Measurements from ENCODE around the gene HES1.
"Not testable (repeated sequence)": the region's sequence is repeated elsewhere in the genome, so short reads cannot be mapped to it uniquely, and the experiment has no call there.

Gene HES1

DNA sequence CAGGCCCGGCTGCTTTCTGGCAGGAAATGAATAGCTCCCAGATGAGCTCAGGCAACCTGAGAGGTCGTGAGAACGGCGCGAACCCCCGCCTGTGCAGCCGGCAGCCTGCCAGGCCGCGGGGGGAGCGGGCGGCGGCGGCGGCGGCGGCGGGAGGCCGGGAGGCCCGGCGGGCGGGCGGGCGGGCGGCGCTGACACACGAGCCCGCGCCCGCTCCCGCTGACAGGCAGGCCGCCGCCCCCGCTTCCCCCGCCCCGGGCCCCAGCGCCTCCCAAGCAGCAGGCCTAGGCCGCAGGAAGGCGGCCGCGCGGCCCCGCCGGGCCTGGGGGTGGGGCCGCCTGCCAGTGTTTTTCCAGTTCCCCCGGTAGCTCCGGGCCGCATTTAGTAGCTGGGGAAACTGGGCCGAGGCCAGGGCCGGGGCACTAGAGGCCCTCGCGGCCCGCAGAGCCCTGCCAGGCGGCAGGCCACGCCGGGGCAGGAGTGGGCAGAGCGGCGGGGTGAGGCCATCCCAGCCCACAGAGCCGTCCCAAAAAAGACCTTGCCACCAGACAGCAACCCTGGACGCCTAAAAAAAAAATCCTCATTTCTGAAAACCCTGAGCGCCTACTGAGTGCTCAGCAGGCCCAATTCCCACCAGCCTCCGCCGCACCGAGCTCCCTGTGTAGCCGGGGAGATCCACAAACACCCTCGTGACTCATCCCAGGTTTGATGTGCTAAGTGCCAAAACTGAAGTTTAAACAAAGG, 5.6 kb downstream of the HES1 start:
- DNase-seq (ENCODE audit: low read depth), result peak; percentile 30

GRCh38 chr3:194142156-194142910, 6.4 kb downstream of the HES1 start:
- DNase-seq (ENCODE audit: low read depth), result no peak

GRCh38 chr3:194145702-194146101, 9.8 kb downstream of the HES1 start:
- no peak for DNase-seq (ENCODE audit: low read depth)

- DNase-seq (ENCODE audit: low read depth), result no peak
Measured at GRCh38 chr3:194147679-194148078, 11.7 kb downstream of the HES1 start.

DNA sequence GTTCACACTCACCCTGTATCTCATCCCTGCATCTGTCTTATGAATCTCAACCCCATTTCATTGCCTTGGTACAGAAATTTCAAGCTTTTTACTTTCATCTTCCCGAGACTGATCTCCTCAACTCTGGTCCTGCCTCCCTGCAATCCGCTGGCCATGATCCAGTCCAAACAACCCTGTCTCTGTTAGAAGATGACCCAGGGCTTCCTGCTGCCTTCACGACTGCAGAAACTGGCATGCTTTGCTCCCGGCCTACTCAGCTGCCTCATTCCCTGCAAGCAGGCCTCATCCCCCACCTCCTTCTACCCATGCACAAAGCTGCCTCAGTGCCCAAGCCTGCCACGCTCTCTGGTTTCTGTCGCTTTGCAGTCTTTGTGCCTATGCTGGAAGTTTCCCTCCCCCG, 12.4 kb downstream of the HES1 start:
- DNase-seq (ENCODE audit: low read depth), result no peak

DNA sequence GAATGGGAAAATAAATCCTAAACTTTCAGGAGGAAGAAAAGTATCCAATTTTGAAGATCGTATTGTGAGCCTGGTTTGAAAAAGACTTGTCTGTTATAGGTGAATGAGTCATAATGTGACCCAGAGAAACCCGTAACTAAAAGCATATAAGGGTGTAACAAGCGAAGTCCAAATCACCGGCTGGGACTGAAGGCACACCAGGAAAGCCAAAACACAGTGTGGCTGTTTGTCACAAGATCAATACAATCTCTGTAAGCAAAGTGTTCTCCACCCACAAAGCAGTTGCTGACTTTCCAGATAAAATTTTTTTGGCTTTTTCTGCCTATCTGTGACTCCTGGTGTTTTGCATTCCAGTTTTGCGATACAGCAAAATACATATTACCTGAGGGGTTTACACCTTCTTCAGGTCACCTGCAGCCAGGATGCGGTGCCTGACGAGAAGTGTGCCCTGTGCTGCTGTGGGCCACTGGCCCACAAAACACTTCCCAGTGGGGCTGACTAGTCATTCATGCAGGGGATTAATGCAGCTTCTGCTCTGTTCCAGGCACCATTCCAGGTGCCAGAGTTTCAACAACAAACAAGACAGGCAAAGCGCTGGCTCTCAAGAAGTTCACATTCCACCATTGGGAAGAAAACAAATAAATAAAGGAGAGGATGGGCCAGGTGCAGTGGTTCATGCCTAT, 14.4 kb downstream of the HES1 start:
- no peak for DNase-seq (ENCODE audit: low read depth)

- DNase-seq (ENCODE audit: low read depth), result not testable (repeated sequence)
Measured at GRCh38 chr3:194150935-194151302, 15.0 kb downstream of the HES1 start.

DNA sequence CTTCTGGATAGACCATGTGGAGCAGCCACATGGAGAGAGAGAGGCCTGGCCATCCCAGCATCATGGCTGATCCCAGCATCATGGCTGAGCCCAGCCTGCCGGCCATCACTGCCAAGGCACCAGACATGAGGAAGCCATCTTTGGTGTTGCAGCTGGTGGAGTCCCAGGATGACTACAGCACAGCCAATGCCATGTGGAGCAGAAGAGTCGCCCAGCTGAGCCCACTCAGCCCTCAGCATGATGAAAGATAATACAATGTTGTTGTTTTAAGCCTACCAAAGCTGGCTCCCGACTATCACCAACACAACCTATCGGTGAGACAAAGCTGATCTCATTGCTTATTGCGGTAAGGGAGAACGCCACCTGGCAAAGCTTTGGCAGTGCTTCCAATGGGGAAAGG, 18.4 kb downstream of the HES1 start:
- DNase-seq (ENCODE audit: low read depth), result no peak

DNA sequence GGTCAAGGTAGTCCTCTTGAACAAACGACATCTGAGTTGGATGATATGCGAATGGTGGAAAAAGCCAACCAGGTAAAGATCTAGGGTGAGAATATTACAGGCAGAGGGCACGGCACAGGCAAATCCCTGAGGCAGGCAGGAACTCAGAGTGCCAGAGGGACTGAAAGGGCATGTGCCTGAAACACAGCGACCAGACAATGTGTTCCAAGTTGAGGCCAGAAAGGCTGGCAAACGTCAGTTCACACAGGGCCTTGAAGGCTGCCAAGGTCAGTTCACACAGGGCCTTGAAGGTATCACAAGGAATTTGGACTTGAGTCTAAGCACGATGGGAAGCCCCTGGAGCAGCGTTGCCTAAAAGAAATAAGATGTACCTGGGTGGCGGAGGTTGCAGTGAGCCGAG, 20.1 kb downstream of the HES1 start:
- no peak for DNase-seq (ENCODE audit: low read depth)

GRCh38 chr3:194158942-194159439, 23.0 kb downstream of the HES1 start:
- no peak for DNase-seq (ENCODE audit: low read depth)

DNA sequence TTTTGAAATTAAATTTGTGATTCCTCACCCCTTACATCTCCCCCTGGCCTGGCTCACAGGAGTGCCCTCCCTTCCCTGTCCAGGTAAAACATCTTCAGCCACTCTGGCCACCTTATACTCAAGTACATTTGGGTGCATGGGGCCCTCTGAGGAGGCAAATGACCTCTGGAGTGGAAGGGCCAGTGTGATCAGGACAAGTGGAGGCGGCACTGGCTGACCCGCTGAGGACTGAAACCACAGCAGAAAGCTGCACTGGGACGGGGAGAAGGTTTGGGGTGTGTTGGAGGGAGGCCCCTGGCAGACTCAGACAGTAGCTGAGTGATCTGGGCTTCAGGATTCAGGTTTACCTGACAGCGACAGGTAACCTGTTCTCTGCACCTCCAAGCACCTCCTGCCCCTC, 24.2 kb downstream of the HES1 start:
- no peak for DNase-seq (ENCODE audit: low read depth)

GRCh38 chr3:194161131-194162045, 25.4 kb downstream of the HES1 start:
- no peak for DNase-seq (ENCODE audit: low read depth)

DNA sequence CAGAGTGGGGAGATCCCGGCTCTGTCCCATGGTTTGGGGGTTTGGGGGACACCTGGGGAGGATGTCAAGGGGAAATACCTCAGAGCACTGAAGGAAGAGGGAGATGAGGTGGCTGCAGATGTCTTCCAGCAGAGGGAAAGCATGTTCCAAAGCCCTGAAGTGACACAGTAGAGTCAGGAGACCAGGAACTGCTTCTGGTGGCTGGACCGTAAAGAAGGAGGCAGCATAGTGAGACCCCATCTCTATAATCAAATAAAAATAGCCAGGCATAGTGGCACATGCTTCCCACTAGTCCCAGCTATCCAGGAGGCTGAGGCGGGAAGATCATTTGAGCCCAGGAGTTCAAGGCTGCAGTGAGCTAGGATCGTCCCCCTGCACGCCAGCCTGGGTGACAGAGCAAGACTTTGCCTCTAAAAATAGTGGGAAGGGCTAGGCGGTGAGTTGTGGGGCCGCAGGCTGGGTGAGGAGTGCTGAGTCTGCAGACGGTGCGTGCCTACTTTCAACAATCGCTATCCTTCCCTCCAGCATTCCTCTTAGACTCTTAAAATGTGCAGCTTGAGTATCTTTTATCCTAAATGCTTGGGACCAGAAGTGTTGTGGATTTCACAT, 26.2 kb downstream of the HES1 start:
- no peak for DNase-seq (ENCODE audit: low read depth)

GRCh38 chr3:194162817-194163584, 27.1 kb downstream of the HES1 start:
- DNase-seq (ENCODE audit: low read depth), result no peak

GRCh38 chr3:194163697-194164096, 27.7 kb downstream of the HES1 start:
- no peak for DNase-seq (ENCODE audit: low read depth)

DNA sequence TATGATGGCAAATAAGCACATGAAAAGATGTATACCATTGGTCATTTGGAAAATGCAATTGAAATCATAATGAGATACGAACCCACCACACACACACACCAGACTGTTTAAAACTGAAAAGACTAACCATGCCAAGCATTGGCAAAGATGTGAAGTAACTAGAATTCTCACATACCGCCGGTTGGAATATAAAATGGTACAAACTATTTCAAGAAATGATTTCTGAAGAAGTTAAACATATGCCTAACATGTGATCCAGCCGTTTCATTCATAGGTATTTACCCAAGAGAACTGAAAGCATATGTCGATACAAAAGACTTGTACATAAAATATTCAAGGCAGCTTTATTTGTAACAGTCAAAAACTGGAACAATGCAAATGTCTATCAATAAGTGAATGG, 28.9 kb downstream of the HES1 start:
- no peak for DNase-seq (ENCODE audit: low read depth)

DNA sequence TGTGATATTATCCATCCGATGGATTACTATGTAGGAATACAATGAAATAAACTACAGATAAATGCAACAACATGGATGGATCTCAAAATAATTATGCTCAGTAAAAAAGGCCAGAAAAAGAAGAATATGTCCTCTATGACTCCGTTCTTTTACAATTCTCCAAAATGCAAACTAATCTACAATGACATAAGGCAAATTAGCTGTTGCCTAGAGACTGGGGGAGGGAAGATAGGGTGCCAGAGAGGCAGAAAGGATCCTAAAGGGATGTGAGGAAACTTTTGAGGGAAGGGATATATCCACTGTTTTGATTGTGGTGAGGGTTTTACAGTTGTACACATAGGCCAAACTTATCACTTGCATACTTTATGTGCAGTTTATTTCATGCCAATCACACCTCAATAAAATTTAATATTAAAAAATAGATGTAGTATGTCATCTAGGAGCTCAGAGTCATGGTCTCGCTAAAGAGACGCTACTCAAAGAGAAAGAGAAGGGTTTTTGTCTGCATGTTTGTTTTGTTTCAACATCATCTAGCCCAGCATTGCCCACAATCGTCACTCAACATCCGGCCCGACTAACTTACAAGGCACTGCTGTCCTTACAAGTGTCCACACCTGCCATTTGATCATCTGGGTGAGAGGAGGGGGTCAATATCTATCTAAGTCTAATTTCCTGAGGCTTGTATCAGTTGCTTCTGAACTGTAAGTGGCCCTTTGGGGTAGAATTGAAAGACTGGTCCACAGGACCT, 29.5 kb downstream of the HES1 start:
- no peak for DNase-seq (ENCODE audit: low read depth)

DNA sequence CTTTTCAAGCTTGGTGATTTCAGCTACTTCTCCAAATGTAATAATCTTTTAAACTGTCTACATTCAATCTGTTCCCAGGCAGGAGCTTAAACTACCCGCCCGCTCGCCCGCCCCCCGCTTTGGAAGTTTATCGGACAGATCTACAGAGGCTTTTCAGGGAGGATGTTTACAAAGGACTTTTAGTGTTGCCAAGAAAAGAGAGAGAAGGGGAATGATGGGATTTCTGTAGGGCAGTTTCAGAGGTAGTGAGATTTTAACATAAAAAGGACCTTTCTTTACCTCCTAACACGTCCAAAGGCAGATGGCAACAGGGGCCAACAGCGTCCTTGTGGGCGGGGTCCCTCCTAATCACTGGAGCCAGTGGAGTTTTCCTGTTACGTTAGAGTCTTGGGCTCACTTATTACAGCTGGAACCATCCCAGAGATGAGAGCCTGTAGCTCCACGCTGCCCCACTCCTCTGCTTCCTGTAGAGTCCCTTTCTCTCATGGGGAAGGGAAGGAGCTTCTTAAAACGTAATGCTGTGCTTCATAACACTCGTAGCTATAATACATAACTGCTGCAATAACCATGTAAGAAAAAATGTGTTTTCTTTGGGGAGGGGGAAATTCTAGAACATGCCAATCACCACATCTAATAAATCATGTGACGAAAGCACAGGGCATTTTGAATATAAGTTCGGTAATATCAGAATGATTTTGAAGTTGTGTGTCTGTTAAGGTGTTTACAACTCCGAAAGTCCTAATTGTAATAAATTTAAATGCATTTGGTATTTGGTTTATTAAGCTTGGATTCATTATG, 30.9 kb downstream of the HES1 start:
- no peak for DNase-seq (ENCODE audit: low read depth)

Measured in T-helper 22 cell (primary cell).